Peyer's patch (tissue), 4 donors: ENCODE results near the gene PRR35.

Experiments used
- CTCF ChIP-seq, 6 experiments: fragments of 450-650 bp in 4 of 6; fragments of 200-600 bp in 2 of 6; sonication (generic) in 1 of 6; IDR thresholded peaks; one replicate each; pipeline ENCODE4 v1.5.1; 2017 to 2019; ENCODE audit warnings: antibody characterized with exemption in 6 of 6, mild to moderate bottlenecking in 3 of 6, moderate library complexity in 1 of 6
- POLR2A ChIP-seq, 2 donors: fragments of 450-650 bp; IDR thresholded peaks; one replicate each; pipeline ENCODE4 v1.5.1; 2017; ENCODE audit warnings: antibody characterized with exemption in 2 of 2, mild to moderate bottlenecking in 2 of 2, moderate library complexity in 2 of 2

- TF ChIP-seq CTCF (IDR thresholded peaks at IDR 0.05) (no peak), POLR2A (IDR thresholded peaks at IDR 0.05) (no peak)
These were observed 17.6 kb downstream of the PRR35 start for GRCh38 chr16:577796-578195.
